Left kidney (tissue), 2 donors: ENCODE results near the gene IRGQ. TPM values are rescaled to one million over a fixed set of nuclear protein-coding genes. Genes with fewer than 3 reads are reported as not detected.
"Not testable (repeated sequence)": the region's sequence is repeated elsewhere in the genome, so short reads cannot be mapped to it uniquely, and the experiment has no call there.

Experiments used
- DNase-seq: peaks from one replicate; pipeline ENCODE4 v3.0.0-alpha.2; 2013
- polyA plus RNA-seq: library from polyadenylated mRNA; unstranded; fragments of 120-200 nt; gene quantifications from one replicate; pipeline ENCODE4 v1.2.1, GENCODE V29; 2013; ENCODE audit not compliant: insufficient read length

Gene IRGQ
- polyA plus RNA-seq, 1 donor, result 19.5 TPM

GRCh38 chr19:43626838-43627237, 30.9 kb upstream of the IRGQ start:
- no peak for DNase-seq

DNA sequence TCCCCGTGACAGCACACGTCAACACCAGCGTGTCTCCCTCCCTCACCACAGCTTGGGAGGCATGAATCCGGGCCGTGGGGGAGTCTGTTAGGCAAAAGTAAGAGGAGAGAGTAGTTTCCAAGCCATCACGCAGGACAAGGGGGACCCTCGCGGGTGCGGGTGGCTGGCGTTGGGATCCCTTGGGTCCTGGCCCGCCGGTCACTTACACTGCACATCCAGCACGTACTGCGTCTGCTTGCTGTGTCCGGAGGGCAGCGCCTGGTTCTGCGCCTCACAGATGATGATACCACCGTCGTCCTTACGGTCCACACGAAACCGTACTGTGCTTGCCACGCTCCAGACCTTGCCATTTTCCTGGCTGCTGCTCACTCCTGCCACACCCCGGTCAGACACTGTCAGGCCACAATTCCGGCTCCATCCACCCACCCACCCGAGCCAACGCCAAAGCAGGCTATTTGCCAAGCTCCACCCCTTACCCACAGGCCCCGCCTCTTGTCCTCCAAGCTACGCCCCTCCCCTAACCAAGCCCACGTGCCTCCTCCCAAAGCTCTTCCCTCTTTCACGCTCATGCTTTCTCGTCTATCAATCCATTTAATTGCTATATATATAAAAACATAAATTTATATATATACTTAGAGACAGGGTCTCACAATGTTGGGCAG, 30.1 kb upstream of the IRGQ start:
- DNase-seq, result no peak

DNA sequence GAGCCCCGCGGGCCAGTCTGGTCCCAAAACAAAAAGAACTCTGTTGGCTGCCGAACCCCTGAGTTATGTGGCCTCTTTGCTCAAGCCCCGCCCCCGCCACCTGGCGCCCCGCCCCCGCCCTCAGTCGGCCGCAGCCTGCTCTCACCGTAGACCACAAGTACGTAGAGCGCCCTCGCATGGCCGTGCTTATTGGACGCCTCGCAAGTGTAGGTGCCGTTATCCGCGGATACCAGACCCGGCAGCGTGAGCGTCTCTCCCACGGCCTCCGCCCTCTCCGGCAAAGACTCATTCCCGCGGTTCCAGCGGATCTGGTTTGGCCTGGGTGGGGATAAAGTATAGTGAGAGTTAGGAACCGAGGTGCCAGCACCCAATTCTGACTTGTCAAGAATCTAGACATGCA, 29.0 kb upstream of the IRGQ start:
- DNase-seq, result no peak

- DNase-seq, result no peak
These were observed 28.1 kb upstream of the IRGQ start for GRCh38 chr19:43623889-43624670.

DNA sequence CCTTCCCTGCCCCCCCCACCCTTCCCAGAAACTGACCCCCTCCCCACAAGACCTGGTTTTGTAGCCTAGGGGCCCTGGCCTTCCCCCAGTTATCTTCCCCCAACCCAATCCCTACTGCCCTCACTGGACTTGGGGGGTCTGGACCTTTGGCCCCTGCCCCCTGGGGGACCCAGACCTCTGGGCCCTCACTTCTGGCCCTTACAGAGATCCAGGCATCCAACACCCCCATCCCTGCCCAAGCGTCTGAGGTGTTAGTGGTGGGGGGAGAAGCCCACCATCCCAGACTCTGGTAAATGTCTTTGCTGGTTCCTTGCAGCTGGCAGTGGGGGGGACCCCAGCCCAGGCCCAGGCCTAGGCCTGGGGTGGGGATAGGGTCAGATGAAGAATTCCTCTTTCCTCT, 27.0 kb upstream of the IRGQ start:
- DNase-seq, result no peak

- DNase-seq, result no peak
These were observed 26.1 kb upstream of the IRGQ start for GRCh38 chr19:43622070-43622469.

- DNase-seq, result no peak
These were observed 24.4 kb upstream of the IRGQ start for GRCh38 chr19:43620061-43621001.

DNA sequence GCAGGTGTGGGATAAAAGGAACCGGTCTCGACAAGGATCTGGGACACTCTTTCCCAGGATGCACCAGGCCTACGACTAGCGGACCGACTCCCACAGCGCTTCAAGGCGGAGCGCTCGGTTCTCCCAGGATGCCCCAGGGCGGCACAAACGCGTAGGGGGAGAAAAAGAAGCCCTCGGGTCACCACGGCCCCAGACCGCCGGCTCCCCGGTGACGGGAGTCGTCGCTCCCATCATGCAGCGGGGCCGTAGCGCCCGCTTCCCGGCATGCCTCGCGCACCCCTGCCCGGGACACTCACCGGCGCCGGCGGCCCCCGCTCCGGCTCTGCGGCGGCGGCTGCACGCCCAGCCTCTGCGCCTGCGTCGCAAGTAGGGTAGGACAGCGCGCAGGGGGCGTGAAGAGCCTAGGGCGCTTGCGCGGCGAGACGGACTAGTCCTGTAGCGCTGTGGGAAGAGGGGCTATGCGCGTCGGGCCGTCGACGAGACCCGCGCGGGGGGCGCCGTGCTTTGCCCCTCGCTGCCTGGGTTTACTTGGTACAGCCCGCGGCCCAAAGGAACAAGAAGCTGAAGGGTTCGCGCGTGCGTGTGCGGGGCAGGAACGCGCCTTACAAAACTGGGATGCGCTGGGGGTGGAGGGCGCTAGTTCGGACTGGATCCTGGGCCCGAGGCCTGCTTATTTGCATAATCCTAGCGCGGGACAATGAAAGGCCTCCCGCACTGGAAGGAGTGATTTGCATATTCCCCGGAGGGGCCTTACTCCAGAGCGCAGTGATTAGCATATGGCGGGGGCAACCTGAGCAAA, 23.5 kb upstream of the IRGQ start, which contains the start of gene ZNF428:
Gene ZNF428 (minus strand): TSS at position 368 of the 799 bp plus-strand sequence. CDS start 5,325 bp downstream, outside the sequence.
- DNase-seq, result peak; percentile 89

GRCh38 chr19:43618921-43619261, 23.0 kb upstream of the IRGQ start:
- DNase-seq, result peak; percentile 57

DNA sequence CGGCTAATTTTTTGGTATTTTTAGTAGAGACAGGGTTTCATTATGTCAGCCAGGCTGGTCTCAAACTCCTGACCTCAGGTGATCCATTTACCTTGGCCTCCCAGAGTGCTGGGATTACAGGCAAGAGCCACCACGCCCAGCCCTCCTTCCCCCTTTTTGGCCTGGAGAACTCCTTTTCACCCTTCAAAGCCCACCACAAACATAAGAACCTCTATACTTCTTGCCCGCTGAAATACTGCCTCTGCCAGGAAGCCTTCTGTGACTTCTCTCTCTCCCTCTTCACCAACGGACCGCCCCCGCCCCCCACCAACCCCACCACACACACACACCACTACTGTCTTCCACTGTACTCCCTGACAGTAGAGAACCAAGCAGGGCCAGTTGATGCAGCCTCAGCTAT, 21.0 kb upstream of the IRGQ start:
- no peak for DNase-seq

DNA sequence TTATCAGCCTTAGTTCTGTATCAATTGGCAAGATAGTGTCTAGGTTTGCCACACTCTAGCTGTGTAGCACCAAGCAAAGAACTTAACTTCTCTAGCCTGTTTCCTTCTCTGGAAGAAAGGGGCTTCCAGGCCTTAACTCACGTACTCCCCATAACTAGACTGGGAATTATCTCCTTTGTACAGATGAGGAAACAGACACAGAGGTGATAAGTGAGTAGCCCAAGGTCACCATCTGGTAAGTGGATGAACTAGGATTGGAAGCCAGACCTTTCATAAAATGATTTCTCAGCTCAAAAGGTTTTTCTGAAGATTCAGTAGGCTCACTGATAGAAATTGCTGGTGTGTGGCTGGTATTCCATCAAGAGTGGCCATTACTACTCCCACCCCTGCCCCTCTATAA, 20.4 kb upstream of the IRGQ start:
- no peak for DNase-seq

- DNase-seq, result no peak
These were observed 16.4 kb upstream of the IRGQ start for GRCh38 chr19:43612374-43612773.

DNA sequence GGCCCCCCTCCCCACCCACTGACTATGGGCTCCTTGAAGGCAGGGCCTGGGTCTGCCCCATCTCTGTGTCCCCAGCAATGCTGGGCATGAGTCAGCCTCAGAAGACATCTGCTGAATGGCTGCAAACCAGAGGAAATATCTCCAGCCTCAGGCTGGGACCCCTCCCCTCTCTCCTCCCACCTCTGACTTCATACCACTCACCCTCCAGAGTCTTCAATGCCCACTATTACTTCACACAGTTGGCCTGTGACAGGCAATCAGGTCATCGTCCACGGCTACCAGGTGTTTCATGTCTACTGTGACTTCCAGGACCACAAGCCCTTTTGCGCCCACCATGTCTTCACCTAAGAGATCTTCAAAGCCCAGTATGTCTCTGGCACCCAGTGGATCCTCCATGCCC, 15.9 kb upstream of the IRGQ start, which contains the start of gene SRRM5:
Gene SRRM5 (plus strand): TSS at position 301 of the 400 bp plus-strand sequence. CDS start 34 bp downstream, at position 335.
- no peak for DNase-seq

DNA sequence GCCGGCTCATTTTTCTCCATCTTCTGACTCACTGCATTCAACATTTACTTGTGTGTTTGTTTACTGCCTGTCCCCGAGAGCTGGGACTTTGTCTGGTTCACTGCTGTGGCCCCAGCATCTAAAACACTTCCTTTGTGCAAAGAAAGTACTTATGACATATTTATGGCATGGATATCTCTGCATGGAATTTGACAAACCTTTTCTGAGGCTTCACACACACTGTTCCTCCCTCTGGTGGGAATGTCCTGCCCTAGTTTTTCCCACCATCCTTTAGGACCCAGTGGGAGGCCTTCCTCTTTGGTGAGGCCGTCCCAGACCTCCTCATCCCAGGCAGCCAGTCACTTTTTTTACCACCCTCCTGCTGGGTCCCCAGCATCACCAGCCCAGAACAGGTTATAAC, 14.6 kb upstream of the IRGQ start:
- DNase-seq, result no peak

DNA sequence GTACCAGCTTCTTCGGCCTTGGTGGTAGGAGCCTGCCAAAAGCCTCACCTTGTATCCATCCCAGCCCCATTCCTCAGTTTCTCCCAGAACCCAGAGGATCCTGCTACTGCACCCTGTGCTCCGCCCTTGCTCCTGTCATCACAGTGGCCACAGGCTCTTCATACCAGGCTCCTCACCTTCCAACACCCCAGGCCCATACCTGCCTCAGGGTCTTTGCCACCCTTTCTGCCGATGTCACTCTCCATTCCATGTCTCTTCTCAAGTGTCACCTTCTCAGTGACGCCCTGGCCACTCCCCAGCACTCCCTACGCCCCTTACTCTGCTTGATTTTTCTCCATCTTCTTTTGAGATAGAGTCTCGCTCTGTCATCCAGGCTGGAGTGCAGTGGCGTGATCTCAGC, 13.9 kb upstream of the IRGQ start:
- DNase-seq, result no peak

DNA sequence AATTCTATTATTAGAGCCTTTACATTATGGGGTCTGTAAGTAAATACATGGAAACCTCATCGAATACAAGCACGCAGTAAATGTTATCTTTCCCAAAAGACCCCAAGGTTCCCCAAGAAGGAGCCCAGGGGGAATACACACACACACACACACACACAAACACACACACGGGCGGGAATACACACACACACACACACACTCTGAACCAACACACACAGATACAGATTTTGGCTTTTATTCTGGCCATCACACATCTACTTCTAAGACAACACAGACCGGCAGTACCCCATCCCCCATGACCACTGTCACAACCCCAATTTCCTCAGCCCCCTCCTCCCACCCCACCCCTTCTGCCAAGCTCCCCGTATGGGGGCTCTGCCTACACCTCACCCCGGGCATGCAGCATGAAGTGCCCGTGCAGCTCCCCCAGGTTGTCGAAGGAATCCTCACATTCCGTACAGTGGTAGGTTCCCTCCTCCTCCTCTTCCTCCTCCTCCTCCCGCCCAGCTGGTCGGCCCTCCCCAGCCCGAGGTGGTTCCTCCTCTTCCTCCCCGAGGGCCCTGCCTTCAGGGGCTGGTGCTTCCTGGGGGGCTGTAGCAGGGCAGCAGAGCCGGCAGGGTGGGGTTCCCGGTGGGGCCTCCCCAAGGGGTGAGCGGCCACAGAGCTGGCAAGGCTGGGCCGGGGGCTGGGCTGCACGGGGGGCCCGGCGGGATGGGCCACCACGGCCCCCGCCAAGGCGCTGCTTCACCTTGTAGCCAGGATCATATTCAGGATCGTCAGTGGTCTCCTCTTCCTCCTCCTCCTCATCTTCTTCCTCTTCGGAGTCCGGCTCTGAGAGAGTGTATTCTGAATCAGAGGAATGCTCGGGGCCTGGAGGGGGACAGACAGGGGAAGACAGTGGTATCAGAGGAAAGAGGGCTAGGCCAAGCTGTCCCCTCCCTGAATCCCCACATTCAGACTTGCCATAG, 11.6 kb upstream of the IRGQ start:
- no peak for DNase-seq

- DNase-seq, result no peak
These were observed 10.8 kb upstream of the IRGQ start for GRCh38 chr19:43606569-43607229.

GRCh38 chr19:43605875-43606568, 10.1 kb upstream of the IRGQ start:
- DNase-seq, result no peak

DNA sequence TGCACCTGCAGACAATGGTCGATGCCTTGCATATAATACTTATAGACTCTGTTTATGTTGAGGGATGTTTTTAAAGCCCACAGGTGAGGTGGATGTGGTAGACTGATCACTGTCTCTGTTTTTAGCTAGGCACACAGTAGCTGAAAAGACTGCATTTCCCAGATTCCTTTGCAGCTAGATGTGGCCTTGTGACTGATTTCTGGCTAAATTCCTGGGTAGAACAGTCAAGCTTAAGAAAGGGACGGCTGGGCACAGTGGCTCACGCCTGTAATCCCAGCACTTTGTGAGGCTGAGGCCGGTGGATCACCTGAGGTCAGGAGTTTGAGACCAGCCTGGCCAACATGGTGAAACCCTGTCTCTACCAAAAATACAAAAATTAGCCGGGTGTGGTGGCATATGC, 4.4 kb upstream of the IRGQ start:
- not testable (repeated sequence) for DNase-seq
